DND-41 (cell line): ENCODE results near the gene CRNKL1.
A peak's percentile ranks its signal among the peaks of the same experiment; 100 is the strongest.

Experiments used
- CTCF ChIP-seq: IDR thresholded peaks from 2 replicates; pipeline ENCODE4 v1.5.1; 2012; ENCODE audit warnings: borderline replicate concordance, low read length, moderate library complexity, mild to moderate bottlenecking; ENCODE audit not compliant: poor library complexity, severe bottlenecking; ENCODE audit errors: extremely low read depth
- EZH2 ChIP-seq: IDR thresholded peaks from 3 replicates; pipeline ENCODE4 v1.6.1; 2012; ENCODE audit warnings: borderline replicate concordance, low read depth, mild to moderate bottlenecking, moderate library complexity, low read length, inconsistent platforms; ENCODE audit not compliant: severe bottlenecking

- TF ChIP-seq EZH2 = no peak
- peak; percentile 9 for TF ChIP-seq CTCF
Measured at GRCh38 chr20:20052074-20052970, at the start of gene CRNKL1, which contains the start of gene CFAP61.
